HepG2 (cell line): Measurements from ENCODE around the gene RRP9. TPM values are rescaled to one million over a fixed set of nuclear protein-coding genes. Genes with fewer than 3 reads are reported as not detected.

ENCODE experiments used
- AKAP8 ChIP-seq: sonication (generic); formaldehyde crosslinking; IDR thresholded peaks from 2 replicates; pipeline ENCODE4 v1.5.1; 2020; ENCODE audit warnings: mild to moderate bottlenecking, missing genetic modification reagents
- FOXA3 ChIP-seq: IDR thresholded peaks from 2 replicates; pipeline ENCODE4 v1.6.1; 2016; ENCODE audit warnings: missing genetic modification reagents, missing compliant biosample characterization
- GATA4 ChIP-seq: sonication (generic); IDR thresholded peaks from 2 replicates; pipeline ENCODE4 v1.6.1; 2016; ENCODE audit warnings: antibody characterized with exemption, low read depth, borderline replicate concordance
- MTA1 ChIP-seq: sonication (generic); formaldehyde crosslinking; IDR thresholded peaks from 2 replicates; pipeline ENCODE4 v1.4.0; 2020; ENCODE audit warnings: missing genetic modification reagents, mild to moderate bottlenecking, borderline replicate concordance
- NFRKB ChIP-seq: fragments of 450-650 bp; IDR thresholded peaks from 2 replicates; pipeline ENCODE4 v1.6.1; 2017
- RBFOX2 ChIP-seq: fragments of 200-400 bp; formaldehyde crosslinking; IDR thresholded peaks from 2 replicates; pipeline ENCODE4 v1.6.1; 2017; ENCODE audit warnings: low read depth, mild to moderate bottlenecking, low read length
- TEAD3 ChIP-seq: optimal IDR thresholded peaks from 2 replicates; pipeline ENCODE3; 2016; ENCODE audit warnings: borderline replicate concordance
- TRIM24 ChIP-seq: sonication (generic); formaldehyde crosslinking; IDR thresholded peaks from 2 replicates; pipeline ENCODE4 v1.8.0; 2022; ENCODE audit warnings: mild to moderate bottlenecking, missing genetic modification reagents
- YEATS4 ChIP-seq: sonication (generic); formaldehyde crosslinking; IDR thresholded peaks from 2 replicates; pipeline ENCODE4 v1.4.0; 2020; ENCODE audit warnings: missing genetic modification reagents, borderline replicate concordance
- ZBTB38 ChIP-seq: sonication (generic); formaldehyde crosslinking; IDR thresholded peaks from 2 replicates; pipeline ENCODE4 v1.5.1; 2020; ENCODE audit warnings: mild to moderate bottlenecking, missing genetic modification reagents
- ZEB1 ChIP-seq: IDR thresholded peaks from 2 replicates; pipeline ENCODE4 v1.6.1; 2012; ENCODE audit warnings: mild to moderate bottlenecking, low read depth, inconsistent platforms; ENCODE audit not compliant: insufficient replicate concordance
- ZNF17 ChIP-seq: sonication (generic); formaldehyde crosslinking; IDR thresholded peaks from 2 replicates; pipeline ENCODE4 v1.5.0; 2020; ENCODE audit warnings: mild to moderate bottlenecking, missing genetic modification reagents
- ZNF552 ChIP-seq: sonication (generic); formaldehyde crosslinking; IDR thresholded peaks from 2 replicates; pipeline ENCODE4 v1.9.0; 2022; ENCODE audit warnings: missing genetic modification reagents, mild to moderate bottlenecking, borderline replicate concordance
- ZNF672 ChIP-seq: sonication (generic); formaldehyde crosslinking; IDR thresholded peaks from 2 replicates; pipeline ENCODE4 v1.8.1; 2022; ENCODE audit warnings: missing genetic modification reagents
- ZNF800 ChIP-seq: sonication (generic); formaldehyde crosslinking; IDR thresholded peaks from 2 replicates; pipeline ENCODE4 v1.4.0; 2020; ENCODE audit warnings: missing genetic modification reagents
- polyA plus RNA-seq, 8 experiments: library from polyadenylated mRNA; depleted of rRNA in 3 of 8; stranded (reverse) in 7 of 8; unstranded in 1 of 8; fragments of >200 nt; fragmentation: Illumina TruSeq in 4 of 8; extraction: Trizol in 4 of 8; gene quantifications; 2 replicates each; pipeline versions ENCODE4 v1.2.1 to v1.2.3, GENCODE V29; 2011 to 2016; ENCODE audit warnings: low read depth in 4 of 8, missing spikeins in 1 of 8, mixed read lengths in 1 of 8; ENCODE audit not compliant: insufficient read depth in 1 of 8
- total RNA-seq, 5 experiments: library from RNA; depleted of rRNA; stranded (reverse); fragments of >200 nt; fragmentation: Illumina TruSeq; extraction: Trizol; gene quantifications; 2 replicates each; pipeline ENCODE4 v1.2.3, GENCODE V29; 2016; ENCODE audit warnings: low read depth in 1 of 5
- TF ChIP-seq, protein P1 (sequence below): sonication (generic); formaldehyde crosslinking; IDR thresholded peaks from 2 replicates; pipeline ENCODE4 v1.4.0; 2020; ENCODE audit warnings: mild to moderate bottlenecking, missing genetic modification reagents
- TF ChIP-seq, protein P2 (sequence below): IDR thresholded peaks from 2 replicates; pipeline ENCODE4 v1.6.1; 2018; ENCODE audit warnings: missing genetic modification reagents
- TF ChIP-seq, protein P3 (sequence below): IDR thresholded peaks from 2 replicates; pipeline ENCODE4 v1.6.1; 2016; ENCODE audit warnings: low read depth, borderline replicate concordance
- TF ChIP-seq, protein P4 (sequence below): sonication (generic); formaldehyde crosslinking; IDR thresholded peaks from 2 replicates; pipeline ENCODE4 v1.8.0; 2022; ENCODE audit warnings: missing genetic modification reagents, mild to moderate bottlenecking, moderate library complexity, borderline replicate concordance
- TF ChIP-seq, protein P5 (sequence below): sonication (generic); formaldehyde crosslinking; IDR thresholded peaks from 2 replicates; pipeline ENCODE4 v1.4.0; 2020; ENCODE audit warnings: mild to moderate bottlenecking, missing genetic modification reagents
- TF ChIP-seq, protein P6 (sequence below): sonication (generic); formaldehyde crosslinking; IDR thresholded peaks from 2 replicates; pipeline ENCODE4 v1.5.0; 2020; ENCODE audit warnings: missing genetic modification reagents

RRP9 gene
- total and polyA plus RNA-seq, 2 of the 13 experiments (the other 11 are each of a cell fraction or from before 2014, with no cell fraction given): 14.8 to 44.0 TPM

DNA sequence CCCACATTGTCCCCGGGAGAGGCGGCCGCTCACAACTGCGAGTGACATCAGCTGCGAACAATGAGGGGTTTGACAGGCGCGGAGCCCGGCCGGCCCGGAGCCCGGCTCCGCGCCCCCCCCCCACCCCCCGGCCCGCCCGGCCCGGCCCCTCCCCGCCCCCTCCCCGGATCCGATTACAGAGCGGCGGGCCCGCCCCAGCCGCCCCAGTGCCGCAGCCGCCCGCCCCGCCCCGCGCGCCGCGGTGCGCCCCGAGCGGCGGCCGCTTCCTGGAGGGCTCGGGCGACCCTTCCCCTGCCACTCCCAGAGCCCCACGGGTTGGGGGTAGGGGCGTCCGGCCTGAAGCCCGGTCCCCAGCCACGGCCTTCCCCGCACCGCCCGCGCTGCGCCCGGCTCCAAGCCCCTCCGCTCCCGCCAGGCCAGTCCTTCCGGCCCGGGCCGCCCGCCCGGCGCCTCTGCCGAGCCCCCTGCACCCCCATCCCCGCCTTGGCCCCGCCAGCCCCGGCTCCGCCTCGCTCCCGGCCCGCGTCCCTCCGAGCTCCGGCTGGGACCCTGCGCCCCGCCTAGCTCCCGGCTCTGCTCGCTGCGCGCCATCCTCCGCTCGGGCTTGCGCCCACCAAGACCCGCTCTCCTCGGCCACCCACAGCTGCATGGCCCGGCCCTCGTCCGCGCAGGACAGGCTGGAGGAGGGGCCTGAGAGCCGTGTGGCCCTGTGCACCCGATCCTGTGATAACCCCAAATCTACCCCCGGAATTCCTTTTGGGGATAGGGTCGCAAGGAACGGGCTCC, 25.9 kb upstream of the RRP9 start, which contains the start of gene PCBP4 (continued):
- TF ChIP-seq, protein P1, sequence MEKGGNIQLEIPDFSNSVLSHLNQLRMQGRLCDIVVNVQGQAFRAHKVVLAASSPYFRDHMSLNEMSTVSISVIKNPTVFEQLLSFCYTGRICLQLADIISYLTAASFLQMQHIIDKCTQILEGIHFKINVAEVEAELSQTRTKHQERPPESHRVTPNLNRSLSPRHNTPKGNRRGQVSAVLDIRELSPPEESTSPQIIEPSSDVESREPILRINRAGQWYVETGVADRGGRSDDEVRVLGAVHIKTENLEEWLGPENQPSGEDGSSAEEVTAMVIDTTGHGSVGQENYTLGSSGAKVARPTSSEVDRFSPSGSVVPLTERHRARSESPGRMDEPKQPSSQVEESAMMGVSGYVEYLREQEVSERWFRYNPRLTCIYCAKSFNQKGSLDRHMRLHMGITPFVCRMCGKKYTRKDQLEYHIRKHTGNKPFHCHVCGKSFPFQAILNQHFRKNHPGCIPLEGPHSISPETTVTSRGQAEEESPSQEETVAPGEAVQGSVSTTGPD (CRISPR knock-in tag): no peak
- TF ChIP-seq AKAP8 (peak; percentile 93), ZNF552 (CRISPR knock-in tag) (no peak), GATA4 (no peak), RBFOX2 (peak; percentile 80), NFRKB (no peak), MTA1 (peak; percentile 43; the same call in 1 of the 2 replicates), ZEB1 (no peak), ZBTB38 (CRISPR knock-in tag) (0 out of 2 replicates have a peak, but pooled peaks have one; percentile 22), ZNF17 (CRISPR knock-in tag) (no peak), ZNF672 (CRISPR knock-in tag) (no peak), TRIM24 (CRISPR knock-in tag) (0 out of 2 replicates have a peak, but pooled peaks have one; percentile 35), FOXA3 (CRISPR knock-in tag) (no peak), TEAD3 (CRISPR knock-in tag) (peak; percentile 5), YEATS4 (CRISPR knock-in tag) (0 out of 2 replicates have a peak, but pooled peaks have one; percentile 26), ZNF800 (CRISPR knock-in tag) (no peak)
- TF ChIP-seq, protein P2, sequence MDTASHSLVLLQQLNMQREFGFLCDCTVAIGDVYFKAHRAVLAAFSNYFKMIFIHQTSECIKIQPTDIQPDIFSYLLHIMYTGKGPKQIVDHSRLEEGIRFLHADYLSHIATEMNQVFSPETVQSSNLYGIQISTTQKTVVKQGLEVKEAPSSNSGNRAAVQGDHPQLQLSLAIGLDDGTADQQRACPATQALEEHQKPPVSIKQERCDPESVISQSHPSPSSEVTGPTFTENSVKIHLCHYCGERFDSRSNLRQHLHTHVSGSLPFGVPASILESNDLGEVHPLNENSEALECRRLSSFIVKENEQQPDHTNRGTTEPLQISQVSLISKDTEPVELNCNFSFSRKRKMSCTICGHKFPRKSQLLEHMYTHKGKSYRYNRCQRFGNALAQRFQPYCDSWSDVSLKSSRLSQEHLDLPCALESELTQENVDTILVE (CRISPR knock-in tag): 0 out of 2 replicates have a peak, but pooled peaks have one; percentile 6
- TF ChIP-seq, protein P3, sequence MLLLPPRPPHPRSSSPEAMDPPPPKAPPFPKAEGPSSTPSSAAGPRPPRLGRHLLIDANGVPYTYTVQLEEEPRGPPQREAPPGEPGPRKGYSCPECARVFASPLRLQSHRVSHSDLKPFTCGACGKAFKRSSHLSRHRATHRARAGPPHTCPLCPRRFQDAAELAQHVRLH: 0 out of 2 replicates have a peak, but pooled peaks have one; percentile 48
- TF ChIP-seq, protein P4, sequence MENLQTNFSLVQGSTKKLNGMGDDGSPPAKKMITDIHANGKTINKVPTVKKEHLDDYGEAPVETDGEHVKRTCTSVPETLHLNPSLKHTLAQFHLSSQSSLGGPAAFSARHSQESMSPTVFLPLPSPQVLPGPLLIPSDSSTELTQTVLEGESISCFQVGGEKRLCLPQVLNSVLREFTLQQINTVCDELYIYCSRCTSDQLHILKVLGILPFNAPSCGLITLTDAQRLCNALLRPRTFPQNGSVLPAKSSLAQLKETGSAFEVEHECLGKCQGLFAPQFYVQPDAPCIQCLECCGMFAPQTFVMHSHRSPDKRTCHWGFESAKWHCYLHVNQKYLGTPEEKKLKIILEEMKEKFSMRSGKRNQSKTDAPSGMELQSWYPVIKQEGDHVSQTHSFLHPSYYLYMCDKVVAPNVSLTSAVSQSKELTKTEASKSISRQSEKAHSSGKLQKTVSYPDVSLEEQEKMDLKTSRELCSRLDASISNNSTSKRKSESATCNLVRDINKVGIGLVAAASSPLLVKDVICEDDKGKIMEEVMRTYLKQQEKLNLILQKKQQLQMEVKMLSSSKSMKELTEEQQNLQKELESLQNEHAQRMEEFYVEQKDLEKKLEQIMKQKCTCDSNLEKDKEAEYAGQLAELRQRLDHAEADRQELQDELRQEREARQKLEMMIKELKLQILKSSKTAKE (CRISPR knock-in tag): no peak
- TF ChIP-seq, protein P5, sequence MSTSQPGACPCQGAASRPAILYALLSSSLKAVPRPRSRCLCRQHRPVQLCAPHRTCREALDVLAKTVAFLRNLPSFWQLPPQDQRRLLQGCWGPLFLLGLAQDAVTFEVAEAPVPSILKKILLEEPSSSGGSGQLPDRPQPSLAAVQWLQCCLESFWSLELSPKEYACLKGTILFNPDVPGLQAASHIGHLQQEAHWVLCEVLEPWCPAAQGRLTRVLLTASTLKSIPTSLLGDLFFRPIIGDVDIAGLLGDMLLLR: 0 out of 2 replicates have a peak, but pooled peaks have one; percentile 19
- TF ChIP-seq, protein P6, sequence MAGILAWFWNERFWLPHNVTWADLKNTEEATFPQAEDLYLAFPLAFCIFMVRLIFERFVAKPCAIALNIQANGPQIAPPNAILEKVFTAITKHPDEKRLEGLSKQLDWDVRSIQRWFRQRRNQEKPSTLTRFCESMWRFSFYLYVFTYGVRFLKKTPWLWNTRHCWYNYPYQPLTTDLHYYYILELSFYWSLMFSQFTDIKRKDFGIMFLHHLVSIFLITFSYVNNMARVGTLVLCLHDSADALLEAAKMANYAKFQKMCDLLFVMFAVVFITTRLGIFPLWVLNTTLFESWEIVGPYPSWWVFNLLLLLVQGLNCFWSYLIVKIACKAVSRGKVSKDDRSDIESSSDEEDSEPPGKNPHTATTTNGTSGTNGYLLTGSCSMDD (CRISPR knock-in tag): no peak
